8988T (cell line): ENCODE data around the gene EXOC1.

ENCODE experiments used
- DNase-seq: peaks from one replicate; pipeline ENCODE4 v3.0.0; 2011

Gene EXOC1

GRCh38 chr4:55854129-55854528 is 681 bp downstream of the EXOC1 start:
- no peak for DNase-seq

- DNase-seq = no peak
Observed at GRCh38 chr4:55857586-55857985, 4.1 kb downstream of the EXOC1 start.

GRCh38 chr4:55859711-55860110 is 6.3 kb downstream of the EXOC1 start:
- DNase-seq = no peak

- DNase-seq = no peak
Observed at GRCh38 chr4:55864577-55865223, 11.3 kb downstream of the EXOC1 start.

- no peak for DNase-seq
Observed at GRCh38 chr4:55865228-55865806, 11.9 kb downstream of the EXOC1 start.

- no peak for DNase-seq
Observed at GRCh38 chr4:55866290-55866907, 13.0 kb downstream of the EXOC1 start.

GRCh38 chr4:55866973-55867574 is 13.6 kb downstream of the EXOC1 start:
- DNase-seq = no peak

- no peak for DNase-seq
Observed at GRCh38 chr4:55868581-55869090, 15.2 kb downstream of the EXOC1 start.

- no peak for DNase-seq
Observed at GRCh38 chr4:55871299-55871800, 17.9 kb downstream of the EXOC1 start.

- DNase-seq = no peak
Observed at GRCh38 chr4:55874831-55875230, 21.4 kb downstream of the EXOC1 start.

GRCh38 chr4:55876387-55876786 is 22.9 kb downstream of the EXOC1 start:
- no peak for DNase-seq

GRCh38 chr4:55879224-55879623 is 25.8 kb downstream of the EXOC1 start:
- no peak for DNase-seq

- DNase-seq = no peak
Observed at GRCh38 chr4:55880652-55881280, 27.3 kb downstream of the EXOC1 start.

- DNase-seq = no peak
Observed at GRCh38 chr4:55884093-55884850, 30.8 kb downstream of the EXOC1 start.

GRCh38 chr4:55884851-55885219 is 31.4 kb downstream of the EXOC1 start:
- DNase-seq = no peak

GRCh38 chr4:55887594-55887993 is 34.1 kb downstream of the EXOC1 start:
- no peak for DNase-seq

GRCh38 chr4:55892156-55892555 is 38.7 kb downstream of the EXOC1 start:
- DNase-seq = no peak

GRCh38 chr4:55896622-55897021 is 43.2 kb downstream of the EXOC1 start:
- no peak for DNase-seq

- no peak for DNase-seq
Observed at GRCh38 chr4:55902677-55903076, 49.2 kb downstream of the EXOC1 start.

GRCh38 chr4:55903577-55903976 is 50.1 kb downstream of the EXOC1 start:
- DNase-seq = no peak

GRCh38 chr4:55904576-55904975 is 51.1 kb downstream of the EXOC1 start:
- DNase-seq = no peak

GRCh38 chr4:55906323-55906722 is 52.9 kb downstream of the EXOC1 start:
- DNase-seq = no peak

GRCh38 chr4:55906989-55907388 is 53.5 kb downstream of the EXOC1 start:
- DNase-seq = no peak
